PC-9 (cell line): ENCODE results near the gene SPATA31D3.

Experiments used
- EZH2 ChIP-seq: fragments of 200-600 bp; sonication (generic); IDR thresholded peaks from 2 replicates; pipeline ENCODE4 v1.8.0; 2017; ENCODE audit warnings: antibody characterized with exemption, low read depth
- TF ChIP-seq, protein P1 (sequence below): fragments of 200-600 bp; sonication (generic); conservative IDR thresholded peaks from 2 replicates; pipeline ENCODE4 v1.6.1; 2017; ENCODE audit warnings: mixed run types, antibody characterized with exemption, mild to moderate bottlenecking, moderate library complexity

DNA sequence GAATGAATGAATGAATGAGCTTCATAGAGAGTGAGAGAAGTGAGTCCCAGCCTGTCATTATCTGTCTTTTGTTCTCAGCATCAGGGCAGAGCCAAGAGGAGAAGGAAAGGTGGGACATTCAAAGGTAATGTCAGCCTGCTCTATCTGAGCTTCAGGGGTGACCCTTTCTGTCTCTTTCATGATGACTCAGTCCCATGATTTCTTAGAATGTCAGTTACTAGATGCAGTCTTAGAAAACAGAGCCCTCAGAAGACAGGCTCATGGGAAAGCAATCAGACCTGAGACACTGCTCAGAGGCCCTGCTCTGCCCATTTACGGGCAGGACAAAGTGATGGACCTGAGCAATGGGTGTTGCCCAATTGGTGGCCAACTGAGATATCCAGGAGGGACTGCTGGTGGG lies 46.4 kb downstream of the SPATA31D3 start:
- TF ChIP-seq EZH2, result no peak
- TF ChIP-seq, protein P1, sequence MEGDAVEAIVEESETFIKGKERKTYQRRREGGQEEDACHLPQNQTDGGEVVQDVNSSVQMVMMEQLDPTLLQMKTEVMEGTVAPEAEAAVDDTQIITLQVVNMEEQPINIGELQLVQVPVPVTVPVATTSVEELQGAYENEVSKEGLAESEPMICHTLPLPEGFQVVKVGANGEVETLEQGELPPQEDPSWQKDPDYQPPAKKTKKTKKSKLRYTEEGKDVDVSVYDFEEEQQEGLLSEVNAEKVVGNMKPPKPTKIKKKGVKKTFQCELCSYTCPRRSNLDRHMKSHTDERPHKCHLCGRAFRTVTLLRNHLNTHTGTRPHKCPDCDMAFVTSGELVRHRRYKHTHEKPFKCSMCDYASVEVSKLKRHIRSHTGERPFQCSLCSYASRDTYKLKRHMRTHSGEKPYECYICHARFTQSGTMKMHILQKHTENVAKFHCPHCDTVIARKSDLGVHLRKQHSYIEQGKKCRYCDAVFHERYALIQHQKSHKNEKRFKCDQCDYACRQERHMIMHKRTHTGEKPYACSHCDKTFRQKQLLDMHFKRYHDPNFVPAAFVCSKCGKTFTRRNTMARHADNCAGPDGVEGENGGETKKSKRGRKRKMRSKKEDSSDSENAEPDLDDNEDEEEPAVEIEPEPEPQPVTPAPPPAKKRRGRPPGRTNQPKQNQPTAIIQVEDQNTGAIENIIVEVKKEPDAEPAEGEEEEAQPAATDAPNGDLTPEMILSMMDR, result no peak
